ENCODE measurements around the gene GPR83.

GRCh38 chr11:94343495-94343894 is 57.7 kb downstream of the GPR83 start:
- TF ChIP-seq CTCF (IDR thresholded peaks at IDR 0.05; ENCODE audit: insufficient read depth, low read depth, low read length): no peak
- TF ChIP-seq EZH2 (IDR thresholded peaks at IDR 0.05; ENCODE audit: insufficient read depth, low read length): no peak
